Cardiac muscle cell (in vitro differentiated cells and primary cell): ENCODE data around the gene SLF2. TPM values are rescaled to one million over a fixed set of nuclear protein-coding genes. Genes with fewer than 3 reads are reported as not detected.

Experiments used
- DNase-seq, 2 donors: peaks; one replicate each; pipeline versions ENCODE4 v3.0.0 to v3.0.0-alpha.2; 2010 to 2017; ENCODE audit warnings: low read depth in 1 of 2, low spot score in 1 of 2
- H3K27ac ChIP-seq: fragments of 200-600 bp; sonication (generic); 2 replicates; pipeline ENCODE4 v1.5.1; 2016
- H3K27me3 ChIP-seq: fragments of 200-600 bp; sonication (generic); 2 replicates; pipeline ENCODE4 v1.6.0; 2016; ENCODE audit warnings: control low read depth
- H3K36me3 ChIP-seq: fragments of 200-600 bp; sonication (generic); 2 replicates; pipeline ENCODE4 v1.5.1; 2016; ENCODE audit warnings: control low read depth
- H3K4me1 ChIP-seq: fragments of 200-600 bp; sonication (generic); 2 replicates; pipeline ENCODE4 v1.8.1; 2017; ENCODE audit warnings: low read depth, mild to moderate bottlenecking, mixed run types
- H3K4me3 ChIP-seq: fragments of 200-600 bp; sonication (generic); 2 replicates; pipeline ENCODE4 v1.5.1; 2016; ENCODE audit warnings: mild to moderate bottlenecking
- H3K9me3 ChIP-seq: fragments of 200-600 bp; sonication (generic); 2 replicates; pipeline ENCODE4 v1.5.1; 2017; ENCODE audit warnings: low read depth, mild to moderate bottlenecking, control low read depth
- polyA plus RNA-seq: library from polyadenylated mRNA; unstranded; fragments of >200 nt; fragmentation: Nextera tagmentation; extraction: Ambion mirVana; gene quantifications from 2 replicates; pipeline ENCODE4 v1.2.1, GENCODE V29; 2016
- total RNA-seq: library from RNA; depleted of rRNA; stranded (reverse); fragments of >200 nt; gene quantifications from 2 replicates; pipeline ENCODE4 v1.2.3, GENCODE V29; 2016
- TF ChIP-seq, protein P1 (sequence below): IDR thresholded peaks from 2 replicates; pipeline ENCODE4 v1.5.1; 2012; ENCODE audit warnings: low read depth, mild to moderate bottlenecking, low read length

Gene SLF2
- total and polyA plus RNA-seq, 2 experiments from 2014 or later: 33.7 to 37.8 TPM

DNA sequence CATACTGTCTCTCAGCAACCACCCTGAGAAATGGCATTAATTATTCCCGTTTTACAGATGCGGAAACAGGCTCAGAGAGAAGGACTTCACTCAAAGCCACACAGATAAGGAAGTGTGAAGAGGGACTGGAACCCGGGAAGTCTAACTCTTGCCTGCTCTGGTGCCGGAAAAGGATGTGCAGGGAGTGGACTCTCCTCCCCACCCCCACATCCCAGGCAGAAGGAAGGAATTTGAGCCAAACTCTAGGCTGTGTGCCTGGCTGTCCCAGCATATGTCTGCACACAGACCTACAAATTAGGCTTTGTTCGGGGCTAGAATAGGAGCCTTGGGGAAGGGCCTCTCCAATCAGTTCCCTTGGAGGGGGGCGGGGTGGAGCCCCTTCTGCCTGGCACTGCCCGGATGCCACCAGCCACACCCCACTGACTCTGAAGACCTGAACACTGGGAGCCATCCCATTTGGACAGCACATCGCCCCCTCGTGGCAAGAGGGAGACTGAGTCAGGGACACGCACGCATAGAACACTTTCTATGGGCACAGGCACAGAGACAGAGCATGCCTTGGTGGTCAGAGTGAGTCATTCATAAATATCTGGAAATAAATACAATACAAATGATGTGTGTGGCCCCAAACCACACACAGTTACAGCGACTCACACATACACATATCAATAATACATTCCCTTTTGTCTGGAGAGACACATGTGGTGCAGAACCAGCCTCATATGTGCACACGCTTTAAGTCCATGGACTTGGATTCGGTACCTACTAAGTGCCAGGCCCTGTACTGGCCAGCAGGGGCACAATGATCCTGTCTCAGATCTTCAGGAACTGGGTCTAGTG, 100.0 kb downstream of the SLF2 start:
- TF ChIP-seq, protein P1, sequence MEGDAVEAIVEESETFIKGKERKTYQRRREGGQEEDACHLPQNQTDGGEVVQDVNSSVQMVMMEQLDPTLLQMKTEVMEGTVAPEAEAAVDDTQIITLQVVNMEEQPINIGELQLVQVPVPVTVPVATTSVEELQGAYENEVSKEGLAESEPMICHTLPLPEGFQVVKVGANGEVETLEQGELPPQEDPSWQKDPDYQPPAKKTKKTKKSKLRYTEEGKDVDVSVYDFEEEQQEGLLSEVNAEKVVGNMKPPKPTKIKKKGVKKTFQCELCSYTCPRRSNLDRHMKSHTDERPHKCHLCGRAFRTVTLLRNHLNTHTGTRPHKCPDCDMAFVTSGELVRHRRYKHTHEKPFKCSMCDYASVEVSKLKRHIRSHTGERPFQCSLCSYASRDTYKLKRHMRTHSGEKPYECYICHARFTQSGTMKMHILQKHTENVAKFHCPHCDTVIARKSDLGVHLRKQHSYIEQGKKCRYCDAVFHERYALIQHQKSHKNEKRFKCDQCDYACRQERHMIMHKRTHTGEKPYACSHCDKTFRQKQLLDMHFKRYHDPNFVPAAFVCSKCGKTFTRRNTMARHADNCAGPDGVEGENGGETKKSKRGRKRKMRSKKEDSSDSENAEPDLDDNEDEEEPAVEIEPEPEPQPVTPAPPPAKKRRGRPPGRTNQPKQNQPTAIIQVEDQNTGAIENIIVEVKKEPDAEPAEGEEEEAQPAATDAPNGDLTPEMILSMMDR: peak; percentile 94
- Histone ChIP-seq H3K9me3 (no peaks in the 10 kb centered on the region), H3K4me1 (peaks cover 11% of the 10 kb centered on the region), H3K4me3 (no peak overlapping the region), H3K27me3 (peaks cover 9% of the 10 kb centered on the region), H3K36me3 (no peaks in the 10 kb centered on the region), H3K27ac (no peak overlapping the region)
- DNase-seq: peak; percentile 91 to 94

GRCh38 chr10:101013365-101013825, 100.6 kb downstream of the SLF2 start:
- no peak for DNase-seq
- Histone ChIP-seq H3K36me3 (no peaks in the 10 kb centered on the region), H3K27ac (no peak overlapping the region), H3K9me3 (no peaks in the 10 kb centered on the region), H3K27me3 (peaks cover 15% of the 10 kb centered on the region), H3K4me1 (peaks cover 11% of the 10 kb centered on the region), H3K4me3 (no peak overlapping the region)
- TF ChIP-seq, protein P1: no peak

DNA sequence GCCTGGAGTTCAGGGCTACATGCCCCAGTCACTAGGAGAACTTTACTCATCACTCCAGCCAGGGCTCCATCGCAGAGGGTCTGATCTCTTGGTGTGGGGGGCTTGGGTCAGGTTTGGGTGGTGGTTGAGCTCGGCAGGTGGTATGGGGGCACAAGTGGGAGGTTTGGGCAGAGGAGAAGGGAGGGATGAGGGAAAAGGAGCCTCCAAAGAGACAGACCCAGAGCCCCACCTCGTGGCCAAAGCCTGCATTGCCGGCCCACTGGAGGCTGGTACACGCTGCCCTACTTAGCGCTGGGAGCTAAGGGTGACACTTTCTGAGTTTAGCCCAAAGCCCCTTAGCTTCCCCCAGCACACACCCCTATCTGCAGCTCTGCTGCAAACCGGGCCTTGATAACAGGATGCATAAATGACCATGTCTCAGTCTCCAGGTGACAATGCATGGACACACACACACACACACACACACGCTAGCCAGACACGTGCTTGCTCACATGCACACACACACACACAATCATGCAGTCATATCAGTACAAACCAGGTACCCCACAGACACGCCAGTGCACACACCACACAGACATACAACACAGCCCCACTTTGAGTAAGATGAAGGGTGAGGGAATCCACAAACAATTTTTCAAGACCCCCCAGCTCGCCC, 101.6 kb downstream of the SLF2 start:
- peak; percentile 68 to 80 for DNase-seq
- TF ChIP-seq, protein P1: peak; percentile 97
- Histone ChIP-seq H3K36me3 (no peaks in the 10 kb centered on the region), H3K27me3 (peaks cover 20% of the 10 kb centered on the region), H3K27ac (no peak overlapping the region), H3K9me3 (no peaks in the 10 kb centered on the region), H3K4me1 (peaks cover 14% of the 10 kb centered on the region), H3K4me3 (no peak overlapping the region)

Other genes starting within 250 kb of the SLF2 start
- not detected in 2 replicates for gene PAX2, start 167.4 kb upstream of the SLF2 start, total RNA-seq
- gene PAX2, start 167.4 kb upstream of the SLF2 start, polyA plus RNA-seq: not detected in 2 replicates
- gene SEMA4G, start 56.5 kb downstream of the SLF2 start, total RNA-seq: 8.1 and 18.1 TPM in 2 replicates
- 7.0 and 10.6 TPM in 2 replicates for gene SEMA4G, start 56.5 kb downstream of the SLF2 start, polyA plus RNA-seq
- 91.8 and 114 TPM in 2 replicates for gene MRPL43, start 74.5 kb downstream of the SLF2 start, total RNA-seq
- 128 and 131 TPM in 2 replicates for gene MRPL43, start 74.5 kb downstream of the SLF2 start, polyA plus RNA-seq
- 6.1 and 7.6 TPM in 2 replicates for gene TWNK, start 74.6 kb downstream of the SLF2 start, total RNA-seq
- gene TWNK, start 74.6 kb downstream of the SLF2 start, polyA plus RNA-seq: 6.9 and 12.3 TPM in 2 replicates
- gene LZTS2, start 86.8 kb downstream of the SLF2 start, total RNA-seq: 156 and 168 TPM in 2 replicates
- gene LZTS2, start 86.8 kb downstream of the SLF2 start, polyA plus RNA-seq: 128 and 129 TPM in 2 replicates
- 1.3 and 4.5 TPM in 2 replicates for gene PDZD7, start 118.2 kb downstream of the SLF2 start, total RNA-seq
- gene PDZD7, start 118.2 kb downstream of the SLF2 start, polyA plus RNA-seq: 2.4 and 7.7 TPM in 2 replicates
- gene SFXN3, start 118.3 kb downstream of the SLF2 start, total RNA-seq: 32.7 and 37.8 TPM in 2 replicates
- gene SFXN3, start 118.3 kb downstream of the SLF2 start, polyA plus RNA-seq: 23.3 and 23.4 TPM in 2 replicates
- 50.1 and 52.9 TPM in 2 replicates for gene KAZALD1, start 149.0 kb downstream of the SLF2 start, total RNA-seq
- gene KAZALD1, start 149.0 kb downstream of the SLF2 start, polyA plus RNA-seq: 18.2 and 27.5 TPM in 2 replicates
- gene TLX1, start 218.3 kb downstream of the SLF2 start, total RNA-seq: 2.2 and 2.9 TPM in 2 replicates
- 1.9 and 2.3 TPM in 2 replicates for gene TLX1, start 218.3 kb downstream of the SLF2 start, polyA plus RNA-seq